BLaER1 (cell line): ENCODE data around the gene NT5DC1.

ENCODE experiments used
- H3K27ac ChIP-seq: shearing (Covaris generic); formaldehyde crosslinking; 2 replicates; pipeline ENCODE4 v1.8.1; 2022
- H3K27me3 ChIP-seq: shearing (Covaris generic); formaldehyde crosslinking; 2 replicates; pipeline ENCODE4 v1.8.1; 2022
- H3K36me3 ChIP-seq: shearing (Covaris generic); formaldehyde crosslinking; 2 replicates; pipeline ENCODE4 v1.8.1; 2022
- H3K4me1 ChIP-seq: shearing (Covaris generic); formaldehyde crosslinking; 2 replicates; pipeline ENCODE4 v1.8.1; 2022
- H3K4me2 ChIP-seq: shearing (Covaris generic); formaldehyde crosslinking; 2 replicates; pipeline ENCODE4 v1.8.1; 2022
- H3K4me3 ChIP-seq: shearing (Covaris generic); formaldehyde crosslinking; 2 replicates; pipeline ENCODE4 v1.8.1; 2022
- H3K9ac ChIP-seq: shearing (Covaris generic); formaldehyde crosslinking; 2 replicates; pipeline ENCODE4 v1.8.1; 2022
- H3K9me3 ChIP-seq: shearing (Covaris generic); formaldehyde crosslinking; 2 replicates; pipeline ENCODE4 v1.8.1; 2022
- H4K20me1 ChIP-seq: shearing (Covaris generic); formaldehyde crosslinking; 2 replicates; pipeline ENCODE4 v1.8.1; 2022
- Cebpa-rat ChIP-seq: shearing (Covaris generic); IDR thresholded peaks from 2 replicates; pipeline ENCODE4 v1.8.1; 2022

The NT5DC1 gene

GRCh38 chr6:116100419-116101301 lies at the start of gene NT5DC1:
NT5DC1 (plus strand) TSS chr6:116100853; CDS start chr6:116100931, 78 bp downstream.
- TF ChIP-seq Cebpa-rat, result no peak
- H3K4me3 ChIP-seq, result peak within 1 kb of the TSS; percentile 76
- H3K9me3 ChIP-seq, result peaks cover 12% of the 10 kb centered on the region
- peaks cover 20% of the 10 kb centered on the region for H3K4me1 ChIP-seq
- peak within 1 kb of the TSS; percentile 81 for H3K9ac ChIP-seq
- H3K27me3 ChIP-seq, result no peaks in the 10 kb centered on the region
- peak within 1 kb of the TSS; percentile 81 for H3K27ac ChIP-seq
- peak within 1 kb of the TSS; percentile 97 for H3K4me2 ChIP-seq
- H4K20me1 ChIP-seq, result no peaks in the 10 kb centered on the region
- no peaks in the 10 kb centered on the region for H3K36me3 ChIP-seq

GRCh38 chr6:116051244-116051643 lies 49.4 kb upstream of the NT5DC1 start:
- H3K4me1 ChIP-seq, result no peaks in the 10 kb centered on the region
- TF ChIP-seq Cebpa-rat, result no peak
- no peak overlapping the region for H3K9ac ChIP-seq
- no peaks in the 10 kb centered on the region for H3K36me3 ChIP-seq
- no peak overlapping the region for H3K27ac ChIP-seq
- H3K4me2 ChIP-seq, result no peak overlapping the region
- H3K4me3 ChIP-seq, result no peak overlapping the region
- H3K27me3 ChIP-seq, result no peaks in the 10 kb centered on the region
- H3K9me3 ChIP-seq, result no peaks in the 10 kb centered on the region
- no peaks in the 10 kb centered on the region for H4K20me1 ChIP-seq

GRCh38 chr6:116055513-116055912 lies 45.1 kb upstream of the NT5DC1 start:
- Histone ChIP-seq H3K9me3 (no peaks in the 10 kb centered on the region), H3K4me1 (no peaks in the 10 kb centered on the region), H3K4me2 (no peak overlapping the region), H4K20me1 (no peaks in the 10 kb centered on the region), H3K36me3 (no peaks in the 10 kb centered on the region), H3K27ac (no peak overlapping the region), H3K9ac (no peak overlapping the region), H3K4me3 (no peak overlapping the region), H3K27me3 (no peaks in the 10 kb centered on the region)
- TF ChIP-seq Cebpa-rat, result no peak

GRCh38 chr6:116057766-116058165 lies 42.9 kb upstream of the NT5DC1 start:
- H3K4me2 ChIP-seq, result no peak overlapping the region
- no peaks in the 10 kb centered on the region for H4K20me1 ChIP-seq
- H3K4me3 ChIP-seq, result no peak overlapping the region
- no peak overlapping the region for H3K9ac ChIP-seq
- no peaks in the 10 kb centered on the region for H3K9me3 ChIP-seq
- no peak overlapping the region for H3K27ac ChIP-seq
- no peak for TF ChIP-seq Cebpa-rat
- no peaks in the 10 kb centered on the region for H3K4me1 ChIP-seq
- H3K36me3 ChIP-seq, result no peaks in the 10 kb centered on the region
- H3K27me3 ChIP-seq, result no peaks in the 10 kb centered on the region

GRCh38 chr6:116059713-116060571 lies 40.7 kb upstream of the NT5DC1 start:
- no peaks in the 10 kb centered on the region for H3K4me1 ChIP-seq
- H3K4me2 ChIP-seq, result no peak overlapping the region
- no peaks in the 10 kb centered on the region for H3K9me3 ChIP-seq
- no peak overlapping the region for H3K27ac ChIP-seq
- no peaks in the 10 kb centered on the region for H4K20me1 ChIP-seq
- H3K27me3 ChIP-seq, result no peaks in the 10 kb centered on the region
- no peaks in the 10 kb centered on the region for H3K36me3 ChIP-seq
- no peak overlapping the region for H3K9ac ChIP-seq
- TF ChIP-seq Cebpa-rat, result no peak
- H3K4me3 ChIP-seq, result no peak overlapping the region

GRCh38 chr6:116060572-116061283 lies 39.9 kb upstream of the NT5DC1 start, which contains the start of gene FRK:
FRK (minus strand) TSS chr6:116060891; CDS start chr6:116060311, 580 bp downstream.
- TF ChIP-seq Cebpa-rat, result no peak
- Histone ChIP-seq H3K4me2 (no peak within 1 kb of the TSS), H3K36me3 (no peaks in the 10 kb centered on the region), H3K9ac (no peak within 1 kb of the TSS), H3K27me3 (no peaks in the 10 kb centered on the region), H3K27ac (no peak within 1 kb of the TSS), H3K4me1 (no peaks in the 10 kb centered on the region), H3K9me3 (no peaks in the 10 kb centered on the region), H3K4me3 (no peak within 1 kb of the TSS), H4K20me1 (no peaks in the 10 kb centered on the region)

- no peaks in the 10 kb centered on the region for H4K20me1 ChIP-seq
- no peaks in the 10 kb centered on the region for H3K9me3 ChIP-seq
- no peak overlapping the region for H3K4me3 ChIP-seq
- TF ChIP-seq Cebpa-rat, result no peak
- H3K9ac ChIP-seq, result no peak overlapping the region
- H3K36me3 ChIP-seq, result no peaks in the 10 kb centered on the region
- no peak overlapping the region for H3K27ac ChIP-seq
- H3K27me3 ChIP-seq, result no peaks in the 10 kb centered on the region
- H3K4me2 ChIP-seq, result no peak overlapping the region
- no peaks in the 10 kb centered on the region for H3K4me1 ChIP-seq
Observed at GRCh38 chr6:116062496-116062895, 38.2 kb upstream of the NT5DC1 start.

GRCh38 chr6:116064666-116065065 lies 36.0 kb upstream of the NT5DC1 start:
- no peak overlapping the region for H3K9ac ChIP-seq
- no peaks in the 10 kb centered on the region for H3K9me3 ChIP-seq
- no peaks in the 10 kb centered on the region for H4K20me1 ChIP-seq
- H3K36me3 ChIP-seq, result no peaks in the 10 kb centered on the region
- no peak overlapping the region for H3K4me2 ChIP-seq
- no peak for TF ChIP-seq Cebpa-rat
- no peak overlapping the region for H3K27ac ChIP-seq
- H3K4me3 ChIP-seq, result no peak overlapping the region
- H3K27me3 ChIP-seq, result no peaks in the 10 kb centered on the region
- H3K4me1 ChIP-seq, result no peaks in the 10 kb centered on the region

GRCh38 chr6:116066789-116067188 lies 33.9 kb upstream of the NT5DC1 start:
- Histone ChIP-seq H4K20me1 (no peaks in the 10 kb centered on the region), H3K4me1 (no peaks in the 10 kb centered on the region), H3K27me3 (no peaks in the 10 kb centered on the region), H3K9ac (no peak overlapping the region), H3K4me3 (no peak overlapping the region), H3K4me2 (no peak overlapping the region), H3K27ac (no peak overlapping the region), H3K9me3 (no peaks in the 10 kb centered on the region), H3K36me3 (no peaks in the 10 kb centered on the region)
- no peak for TF ChIP-seq Cebpa-rat
